Measurements from ENCODE around the gene CCDC112. TPM values are rescaled to one million over a fixed set of nuclear protein-coding genes. Genes with fewer than 3 reads are reported as not detected.

Gene CCDC112
- total and polyA plus RNA-seq, 2 of the 4 experiments (the other 2 are of a cell fraction): 2.0 to 2.3 TPM

DNA sequence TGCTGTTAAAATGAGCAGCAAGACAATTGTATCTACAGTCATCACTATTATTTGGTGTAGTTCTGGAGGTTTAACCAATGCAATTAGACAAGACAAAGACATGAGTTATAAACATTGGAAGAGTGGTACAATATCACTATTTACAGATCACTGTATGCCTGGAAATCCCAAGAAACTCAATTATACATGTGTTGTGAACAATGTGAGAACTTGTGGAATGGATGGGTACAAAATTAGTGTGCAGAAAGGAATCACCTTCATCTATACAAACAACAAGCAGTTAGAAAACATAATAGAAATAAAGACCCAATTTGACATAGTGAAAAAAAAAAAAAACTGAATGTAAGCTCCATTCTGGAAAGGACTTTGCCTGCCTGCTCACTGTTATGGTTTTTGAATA, 12.4 kb upstream of the CCDC112 start:
- H3K9ac ChIP-seq (ENCODE audit: low read depth, low read length): no peak overlapping the region
- no peak overlapping the region for H4K8ac ChIP-seq (ENCODE audit: low read depth in 2 of 2, low read length in 2 of 2)
- no peak overlapping the region for H3K23ac ChIP-seq (ENCODE audit: low read depth, low read length)
- H2AK5ac ChIP-seq (ENCODE audit: low read depth, low read length): no peak overlapping the region
- in situ Hi-C loops (cut with MboI; ENCODE audit: low sequenced_read_pairs) (loop anchor here (25.0 kb wide), 1 partner anchor 753 kb away; no protein-coding TSS in a partner anchor), dilution Hi-C loops (cut with HindIII; ENCODE audit: low sequenced_read_pairs, unreplicated experiment) (no loop called here), intact Hi-C loops (cut with micrococcal nuclease) (loop anchor here (1.0 to 10.0 kb wide), 3 partner anchors 68 to 766 kb away; no protein-coding TSS in a partner anchor)
- H3K14ac ChIP-seq (replicated peaks; ENCODE audit: low read depth, low read length): no peak overlapping the region
- H3K4me2 ChIP-seq (ENCODE audit: low read depth, low read length): no peak overlapping the region
- CTCF ChIA-PET: interaction anchor here (0.6 to 1.6 kb wide), 16 partner anchors 9 to 1972 kb away, joined by 3 to 9 read pairs (median 3); partner anchors contain the start of genes CCDC112 and TRIM36
- no peak for DNase-seq
- H4K20me1 ChIP-seq (ENCODE audit: insufficient read depth, low read length): no peaks in the 10 kb centered on the region
- no TSS peak for BruUV-seq (replicated peaks)
- no peaks in the 10 kb centered on the region for H3K4me1 ChIP-seq (ENCODE audit: control insufficient read depth, insufficient read depth, low read length)
- H2AK9ac ChIP-seq (replicated peaks; ENCODE audit: low read depth, low read length, poor library complexity): no peak overlapping the region
- no peak overlapping the region for H2AFZ ChIP-seq (replicated peaks; ENCODE audit: low read length, poor library complexity)
- H3K18ac ChIP-seq (ENCODE audit: low read depth, low read length): no peak overlapping the region
- H3K4ac ChIP-seq (ENCODE audit: low read depth, low read length): no peak overlapping the region
- H4K5ac ChIP-seq (ENCODE audit: low read depth, low read length): no peak overlapping the region
- H3K36me3 ChIP-seq (ENCODE audit: control insufficient read depth, insufficient read depth, low read length): no peaks in the 10 kb centered on the region
- H3K27ac ChIP-seq (ENCODE audit: insufficient read depth, low read length): no peak overlapping the region
- POLR2A ChIA-PET (ENCODE audit: unreplicated experiment): no interaction called here
- no peak for TF ChIP-seq CEBPB (IDR thresholded peaks at IDR 0.05; ENCODE audit: low read depth, low read length)
- no peak overlapping the region for H2BK15ac ChIP-seq (ENCODE audit: low read depth, low read length)
- H3K27me3 ChIP-seq (ENCODE audit: control insufficient read depth, insufficient read depth, low read length): peaks cover 3% of the 10 kb centered on the region
- H2BK5ac ChIP-seq (ENCODE audit: low read depth, low read length, poor library complexity, severe bottlenecking): no peak overlapping the region
- H3K9me3 ChIP-seq (ENCODE audit: control insufficient read depth, insufficient read depth, low read length): no peaks in the 10 kb centered on the region
- H3K4me3 ChIP-seq (ENCODE audit: insufficient read depth, low read depth, low read length): no peak overlapping the region
- H2BK20ac ChIP-seq (ENCODE audit: low read depth, low read length): no peak overlapping the region
- no peak for ATAC-seq (ENCODE audit: low read depth)
- no peaks in the 10 kb centered on the region for H3K79me1 ChIP-seq (ENCODE audit: low read depth in 1 of 2, low read length in 2 of 2)
- H3K56ac ChIP-seq (ENCODE audit: extremely low read depth, insufficient read depth, low read length): no peak overlapping the region
- H3K9me1 ChIP-seq (ENCODE audit: insufficient read depth, low read length): no peaks in the 10 kb centered on the region
- no peak overlapping the region for H4K91ac ChIP-seq (ENCODE audit: insufficient read depth, low read depth, low read length)
- no peak overlapping the region for H2BK120ac ChIP-seq (ENCODE audit: low read depth, low read length)

All from IMR-90 (cell line).